HEK293 (cell line): ENCODE data around the gene POLR1B.
A peak's percentile ranks its signal among the peaks of the same experiment; 100 is the strongest.

ENCODE experiments used
- IKZF3 ChIP-seq: fragments of 450-650 bp; IDR thresholded peaks from 2 replicates; pipeline ENCODE4 v1.5.0; 2018; ENCODE audit warnings: missing biosample characterization, mild to moderate bottlenecking, missing genetic modification characterization, moderate library complexity
- YY2 ChIP-seq: fragments of 450-650 bp; formaldehyde crosslinking; IDR thresholded peaks from 2 replicates; pipeline ENCODE4 v1.5.1; 2016; ENCODE audit warnings: missing biosample characterization, missing genetic modification characterization
- ZFHX2 ChIP-seq: fragments of 450-650 bp; formaldehyde crosslinking; conservative IDR thresholded peaks from 2 replicates; pipeline ENCODE4 v1.5.1; 2016; ENCODE audit warnings: missing biosample characterization, missing genetic modification characterization
- ZFP3 ChIP-seq: fragments of 450-650 bp; formaldehyde crosslinking; IDR thresholded peaks from 2 replicates; pipeline ENCODE4 v1.5.1; 2016; ENCODE audit warnings: low read depth, missing biosample characterization, missing genetic modification characterization
- ZFP69B ChIP-seq: fragments of 450-650 bp; formaldehyde crosslinking; IDR thresholded peaks from 2 replicates; pipeline ENCODE4 v1.5.1; 2016; ENCODE audit warnings: missing biosample characterization, missing genetic modification characterization
- ZNF266 ChIP-seq: fragments of 450-650 bp; formaldehyde crosslinking; IDR thresholded peaks from 2 replicates; pipeline ENCODE4 v1.5.1; 2016; ENCODE audit warnings: missing biosample characterization, missing genetic modification characterization, low read depth
- ZNF366 ChIP-seq: fragments of 450-650 bp; formaldehyde crosslinking; conservative IDR thresholded peaks from 2 replicates; pipeline ENCODE4 v1.5.1; 2016; ENCODE audit warnings: missing biosample characterization, missing genetic modification characterization
- ZNF394 ChIP-seq: fragments of 450-650 bp; formaldehyde crosslinking; IDR thresholded peaks from 2 replicates; pipeline ENCODE4 v1.5.1; 2016; ENCODE audit warnings: missing biosample characterization, missing genetic modification characterization, mild to moderate bottlenecking, moderate library complexity, borderline replicate concordance
- ZNF398 ChIP-seq: fragments of 450-650 bp; formaldehyde crosslinking; IDR thresholded peaks from 2 replicates; pipeline ENCODE4 v1.5.1; 2017; ENCODE audit warnings: missing biosample characterization, missing genetic modification characterization
- ZNF423 ChIP-seq: fragments of 450-650 bp; formaldehyde crosslinking; IDR thresholded peaks from 2 replicates; pipeline ENCODE4 v1.5.1; 2016; ENCODE audit warnings: missing biosample characterization, missing genetic modification characterization
- ZNF600 ChIP-seq: fragments of 450-650 bp; formaldehyde crosslinking; IDR thresholded peaks from 2 replicates; pipeline ENCODE4 v1.5.1; 2016; ENCODE audit warnings: missing biosample characterization, missing genetic modification characterization
- ZNF664 ChIP-seq: fragments of 450-650 bp; formaldehyde crosslinking; IDR thresholded peaks from 2 replicates; pipeline ENCODE4 v1.5.1; 2016; ENCODE audit warnings: missing biosample characterization, missing genetic modification characterization
- ZSCAN30 ChIP-seq: fragments of 450-650 bp; IDR thresholded peaks from 2 replicates; pipeline ENCODE4 v1.5.1; 2018; ENCODE audit warnings: missing biosample characterization, mild to moderate bottlenecking, missing genetic modification characterization, moderate library complexity
- TF ChIP-seq, protein P1 (sequence below): fragments of 450-650 bp; formaldehyde crosslinking; IDR thresholded peaks from 2 replicates; pipeline ENCODE4 v1.5.1; 2016; ENCODE audit warnings: missing biosample characterization, missing genetic modification characterization
- TF ChIP-seq, protein P2 (sequence below): fragments of 450-650 bp; formaldehyde crosslinking; IDR thresholded peaks from 2 replicates; pipeline ENCODE4 v1.5.1; 2016; ENCODE audit warnings: missing biosample characterization, missing genetic modification characterization
- TF ChIP-seq, protein P3 (sequence below): fragments of 450-650 bp; formaldehyde crosslinking; IDR thresholded peaks from 2 replicates; pipeline ENCODE4 v1.5.1; 2016; ENCODE audit warnings: missing biosample characterization, missing genetic modification characterization

Gene POLR1B

DNA sequence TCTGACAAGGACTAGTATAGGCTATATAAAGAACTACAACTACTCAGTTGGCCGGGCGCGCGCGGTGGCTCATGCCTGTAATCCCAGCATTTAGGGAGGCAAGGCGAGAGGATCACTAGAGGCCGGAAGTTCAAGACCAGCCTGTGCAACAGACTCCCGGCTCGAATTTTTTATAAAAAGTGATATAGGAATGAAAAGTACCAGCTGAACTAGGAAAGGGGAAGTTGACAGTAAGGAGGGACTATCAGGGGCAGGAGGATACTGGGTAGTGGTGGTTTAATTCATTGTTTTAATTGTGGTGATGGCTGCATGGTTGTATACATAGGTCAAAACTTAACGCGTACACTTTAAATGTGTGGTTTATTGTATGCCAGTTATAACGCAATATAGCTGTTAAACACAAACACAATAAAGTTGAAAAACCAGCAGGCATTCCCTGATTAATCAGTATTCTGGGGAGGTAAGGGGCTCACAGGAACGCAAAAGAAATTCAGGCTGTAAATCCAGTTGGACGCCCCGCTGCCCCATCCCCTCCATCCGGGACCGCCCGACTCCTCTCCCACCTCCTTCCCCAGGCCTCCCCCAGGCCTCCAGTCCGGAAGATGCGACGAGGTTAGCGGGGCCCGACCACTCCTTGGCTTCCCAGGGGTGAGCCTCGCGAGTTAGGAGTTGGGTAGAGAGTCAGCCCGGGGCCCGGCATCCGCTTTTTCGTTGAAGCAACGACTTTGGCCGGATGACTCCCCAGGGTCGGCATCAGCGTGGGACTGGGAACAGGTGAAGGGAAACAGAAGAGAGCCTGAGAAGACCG is 746 bp upstream of the POLR1B start (continued):
- TF ChIP-seq ZNF266 (tag by site-specific recombination) (no peak), ZNF423 (tag by site-specific recombination) (no peak), ZFP69B (tag by site-specific recombination) (no peak), ZNF398 (tag by site-specific recombination) (peak; percentile 79), ZSCAN30 (tag by site-specific recombination) (peak; percentile 17; the same call in 1 of the 2 replicates), ZNF394 (tag by site-specific recombination) (0 out of 2 replicates have a peak, but pooled peaks have one; percentile 4), ZNF600 (tag by site-specific recombination) (peak; percentile 37; the same call in 1 of the 2 replicates), ZFHX2 (tag by site-specific recombination) (peak; percentile 10; the same call in 1 of the 2 replicates), ZNF664 (tag by site-specific recombination) (0 out of 2 replicates have a peak, but pooled peaks have one; percentile 4), ZNF366 (peak; percentile 74; the same call in 1 of the 2 replicates), ZFP3 (tag by site-specific recombination) (no peak), YY2 (tag by site-specific recombination) (no peak), IKZF3 (peak; percentile 67)
- TF ChIP-seq, protein P1, sequence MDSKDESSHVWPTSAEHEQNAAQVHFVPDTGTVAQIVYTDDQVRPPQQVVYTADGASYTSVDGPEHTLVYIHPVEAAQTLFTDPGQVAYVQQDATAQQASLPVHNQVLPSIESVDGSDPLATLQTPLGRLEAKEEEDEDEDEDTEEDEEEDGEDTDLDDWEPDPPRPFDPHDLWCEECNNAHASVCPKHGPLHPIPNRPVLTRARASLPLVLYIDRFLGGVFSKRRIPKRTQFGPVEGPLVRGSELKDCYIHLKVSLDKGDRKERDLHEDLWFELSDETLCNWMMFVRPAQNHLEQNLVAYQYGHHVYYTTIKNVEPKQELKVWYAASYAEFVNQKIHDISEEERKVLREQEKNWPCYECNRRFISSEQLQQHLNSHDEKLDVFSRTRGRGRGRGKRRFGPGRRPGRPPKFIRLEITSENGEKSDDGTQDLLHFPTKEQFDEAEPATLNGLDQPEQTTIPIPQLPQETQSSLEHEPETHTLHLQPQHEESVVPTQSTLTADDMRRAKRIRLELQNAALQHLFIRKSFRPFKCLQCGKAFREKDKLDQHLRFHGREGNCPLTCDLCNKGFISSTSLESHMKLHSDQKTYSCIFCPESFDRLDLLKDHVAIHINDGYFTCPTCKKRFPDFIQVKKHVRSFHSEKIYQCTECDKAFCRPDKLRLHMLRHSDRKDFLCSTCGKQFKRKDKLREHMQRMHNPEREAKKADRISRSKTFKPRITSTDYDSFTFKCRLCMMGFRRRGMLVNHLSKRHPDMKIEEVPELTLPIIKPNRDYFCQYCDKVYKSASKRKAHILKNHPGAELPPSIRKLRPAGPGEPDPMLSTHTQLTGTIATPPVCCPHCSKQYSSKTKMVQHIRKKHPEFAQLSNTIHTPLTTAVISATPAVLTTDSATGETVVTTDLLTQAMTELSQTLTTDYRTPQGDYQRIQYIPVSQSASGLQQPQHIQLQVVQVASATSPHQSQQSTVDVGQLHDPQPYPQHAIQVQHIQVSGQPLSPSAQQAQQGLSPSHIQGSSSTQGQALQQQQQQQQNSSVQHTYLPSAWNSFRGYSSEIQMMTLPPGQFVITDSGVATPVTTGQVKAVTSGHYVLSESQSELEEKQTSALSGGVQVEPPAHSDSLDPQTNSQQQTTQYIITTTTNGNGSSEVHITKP (tag by site-specific recombination): peak; percentile 99
- TF ChIP-seq, protein P2, sequence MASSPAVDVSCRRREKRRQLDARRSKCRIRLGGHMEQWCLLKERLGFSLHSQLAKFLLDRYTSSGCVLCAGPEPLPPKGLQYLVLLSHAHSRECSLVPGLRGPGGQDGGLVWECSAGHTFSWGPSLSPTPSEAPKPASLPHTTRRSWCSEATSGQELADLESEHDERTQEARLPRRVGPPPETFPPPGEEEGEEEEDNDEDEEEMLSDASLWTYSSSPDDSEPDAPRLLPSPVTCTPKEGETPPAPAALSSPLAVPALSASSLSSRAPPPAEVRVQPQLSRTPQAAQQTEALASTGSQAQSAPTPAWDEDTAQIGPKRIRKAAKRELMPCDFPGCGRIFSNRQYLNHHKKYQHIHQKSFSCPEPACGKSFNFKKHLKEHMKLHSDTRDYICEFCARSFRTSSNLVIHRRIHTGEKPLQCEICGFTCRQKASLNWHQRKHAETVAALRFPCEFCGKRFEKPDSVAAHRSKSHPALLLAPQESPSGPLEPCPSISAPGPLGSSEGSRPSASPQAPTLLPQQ (tag by site-specific recombination): no peak
- TF ChIP-seq, protein P3, sequence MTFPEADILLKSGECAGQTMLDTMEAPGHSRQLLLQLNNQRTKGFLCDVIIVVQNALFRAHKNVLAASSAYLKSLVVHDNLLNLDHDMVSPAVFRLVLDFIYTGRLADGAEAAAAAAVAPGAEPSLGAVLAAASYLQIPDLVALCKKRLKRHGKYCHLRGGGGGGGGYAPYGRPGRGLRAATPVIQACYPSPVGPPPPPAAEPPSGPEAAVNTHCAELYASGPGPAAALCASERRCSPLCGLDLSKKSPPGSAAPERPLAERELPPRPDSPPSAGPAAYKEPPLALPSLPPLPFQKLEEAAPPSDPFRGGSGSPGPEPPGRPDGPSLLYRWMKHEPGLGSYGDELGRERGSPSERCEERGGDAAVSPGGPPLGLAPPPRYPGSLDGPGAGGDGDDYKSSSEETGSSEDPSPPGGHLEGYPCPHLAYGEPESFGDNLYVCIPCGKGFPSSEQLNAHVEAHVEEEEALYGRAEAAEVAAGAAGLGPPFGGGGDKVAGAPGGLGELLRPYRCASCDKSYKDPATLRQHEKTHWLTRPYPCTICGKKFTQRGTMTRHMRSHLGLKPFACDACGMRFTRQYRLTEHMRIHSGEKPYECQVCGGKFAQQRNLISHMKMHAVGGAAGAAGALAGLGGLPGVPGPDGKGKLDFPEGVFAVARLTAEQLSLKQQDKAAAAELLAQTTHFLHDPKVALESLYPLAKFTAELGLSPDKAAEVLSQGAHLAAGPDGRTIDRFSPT (tag by site-specific recombination): no peak
